ENCODE data around the gene GRIN1. TPM values are rescaled to one million over a fixed set of nuclear protein-coding genes. Genes with fewer than 3 reads are reported as not detected.

Gene GRIN1
- total and polyA plus RNA-seq, 2 donors (not counting 1 experiment from before 2014, with no cell fraction given), result 0.04 TPM; not detected in 1

DNA sequence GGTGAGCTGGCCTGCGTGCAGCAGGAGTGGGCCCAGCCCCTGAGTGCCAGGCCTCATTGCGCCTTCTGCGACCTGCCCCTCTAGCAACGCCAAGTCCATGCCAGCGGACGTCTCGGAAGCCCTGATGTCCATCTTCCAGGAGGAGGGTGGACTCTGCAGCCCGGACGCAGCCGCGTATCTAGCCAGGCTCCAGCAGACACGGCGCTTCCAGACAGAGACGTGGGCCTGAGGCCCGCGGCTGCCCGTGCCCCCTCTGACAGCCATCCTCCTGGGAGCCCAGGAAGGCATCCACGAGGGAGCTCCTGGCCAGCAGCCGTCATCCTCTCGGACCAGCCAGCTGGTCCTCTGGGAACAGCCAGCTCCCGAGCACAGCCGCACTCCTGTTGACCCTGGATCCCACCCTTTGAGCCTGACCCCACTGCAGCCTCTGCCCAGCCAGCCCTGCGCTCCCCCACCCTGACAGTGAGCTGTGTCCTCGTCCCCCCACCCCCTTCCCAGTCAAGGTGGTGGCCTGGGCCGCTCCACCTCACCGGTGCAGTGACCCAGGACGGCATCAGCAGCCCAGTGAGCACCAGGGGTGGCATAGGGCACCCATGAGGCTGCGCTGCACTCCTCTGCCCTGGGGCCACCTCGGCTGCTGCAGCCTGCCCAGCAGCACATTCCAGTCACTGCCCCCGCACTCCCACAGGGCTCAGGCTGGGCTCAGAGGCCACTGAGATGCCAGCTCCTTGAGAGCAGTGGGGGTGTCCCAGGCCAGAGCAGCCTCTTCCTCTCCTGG lies 77.4 kb downstream of the GRIN1 start:
- H3K9me3 Mint-ChIP-seq (ENCODE audit: insufficient read depth), result no peaks in the 10 kb centered on the region
- POLR2A ChIA-PET, result no interaction called here
- no peaks in the 10 kb centered on the region for H3K36me3 ChIP-seq (replicated peaks in 1 of 2; ENCODE audit: control extremely low read depth in 1 of 2, control insufficient read depth in 1 of 2, extremely low read depth in 1 of 2, insufficient read depth in 2 of 2, low read length in 1 of 2)
- H4K20me1 ChIP-seq (ENCODE audit: control insufficient read depth, insufficient read depth, low read length, poor library complexity, severe bottlenecking), result no peaks in the 10 kb centered on the region
- H3K27ac Mint-ChIP-seq, result no peak overlapping the region
- no peak overlapping the region for H3K4me3 ChIP-seq (ENCODE audit: control extremely low read depth in 1 of 5, extremely low read depth in 1 of 5, insufficient read depth in 1 of 5, low read depth in 2 of 5, low read length in 4 of 5)
- no peaks in the 10 kb centered on the region for H3K9me3 ChIP-seq (ENCODE audit: control extremely low read depth in 1 of 3, control insufficient read depth in 2 of 3, insufficient read depth in 1 of 3, low read length in 2 of 3)
- no peaks in the 10 kb centered on the region for H3K4me1 ChIP-seq (ENCODE audit: control insufficient read depth in 2 of 2, insufficient read depth in 2 of 2, low read length in 2 of 2)
- DNase-seq (no peak), ATAC-seq (ENCODE audit: low read depth) (no peak)
- intact Hi-C loops (cut with micrococcal nuclease), result no loop called here
- no peak overlapping the region for H3K4me3 Mint-ChIP-seq
- peaks cover 3% of the 10 kb centered on the region for H3K79me2 ChIP-seq (ENCODE audit: control insufficient read depth, insufficient read depth, low read length)
- H3K4me1 Mint-ChIP-seq, result peaks cover 2% of the 10 kb centered on the region
- no peaks in the 10 kb centered on the region for H3K27me3 ChIP-seq (replicated peaks in 1 of 4; ENCODE audit: control extremely low read depth in 1 of 4, control insufficient read depth in 3 of 4, insufficient read depth in 4 of 4, low read length in 3 of 4)
- H3K27ac ChIP-seq (ENCODE audit: low read length in 2 of 2), result no peak overlapping the region
- H3K4me2 ChIP-seq (replicated peaks; ENCODE audit: low read depth, low read length, poor library complexity, severe bottlenecking), result no peak overlapping the region
- no peaks in the 10 kb centered on the region for H3K27me3 Mint-ChIP-seq
- 99% methylated on average over 29 of the region's 30 CpGs for WGBS (ENCODE audit: insufficient coverage)
- H2AFZ ChIP-seq (ENCODE audit: insufficient read depth, low read depth, low read length, poor library complexity, severe bottlenecking), result no peak overlapping the region
- CTCF ChIA-PET, result no interaction called here
- no peak for TF ChIP-seq EZH2 (IDR thresholded peaks at IDR 0.05; ENCODE audit: borderline replicate concordance, insufficient read depth, low read depth, low read length, poor library complexity, severe bottlenecking)
- no peak for TF ChIP-seq CTCF (IDR thresholded peaks at IDR 0.05)
- no peak overlapping the region for H3K9ac ChIP-seq (ENCODE audit: low read length)
